HCEC 1CT (cell line): ENCODE measurements around the gene LRRC19.

Source experiments
- DNase-seq: peaks from one replicate; pipeline ENCODE4 v3.0.0-alpha.2; 2017

Gene LRRC19

DNA sequence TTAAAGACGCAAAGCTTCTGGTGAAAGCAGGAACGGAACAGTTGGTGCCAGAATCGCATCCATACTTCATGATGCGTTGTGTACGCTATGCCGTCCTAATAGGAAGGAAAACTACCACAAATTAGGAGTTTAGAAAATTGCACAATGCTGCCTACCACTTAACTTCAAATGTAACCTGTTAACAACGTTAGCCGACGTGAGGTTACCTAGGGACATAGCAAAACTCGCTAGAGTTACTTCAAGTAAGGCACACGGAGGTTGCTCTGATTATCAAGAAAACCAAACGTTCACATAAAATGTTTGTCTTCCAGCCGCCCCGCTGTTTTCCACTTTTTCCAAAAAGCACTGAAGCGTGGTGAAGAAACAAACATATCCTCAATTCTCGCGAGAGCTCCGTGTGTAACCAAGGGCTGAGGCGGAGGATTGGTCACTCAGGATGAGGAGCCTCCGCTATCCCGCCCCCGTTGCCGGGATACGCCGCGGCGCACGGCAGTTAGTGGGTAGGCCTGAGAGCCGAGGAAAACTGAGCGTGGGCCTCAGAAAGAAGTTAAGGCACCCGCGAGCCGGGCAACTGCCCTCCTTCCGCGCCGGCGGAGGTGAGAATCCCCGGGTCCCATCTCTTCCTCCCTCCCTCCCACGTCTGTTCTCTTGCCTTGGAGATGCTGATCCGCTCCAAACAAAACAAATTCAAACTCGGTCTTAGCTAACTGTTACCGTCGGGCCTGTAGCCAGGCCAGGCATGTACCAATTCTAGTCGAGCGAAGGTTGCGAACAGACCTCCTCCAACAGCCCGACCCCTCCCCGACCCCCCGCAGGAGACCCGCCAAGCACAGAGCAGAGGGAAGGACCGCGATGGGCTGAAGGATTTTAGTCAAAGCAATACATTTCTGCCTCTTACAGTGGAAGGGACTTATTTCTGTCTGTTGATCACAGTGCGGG lies 49.3 kb downstream of the LRRC19 start, which contains the start of gene IFT74:
IFT74 (plus strand) TSS at position 492 of the 939 bp plus-strand sequence. CDS start 5,556 bp downstream, outside the sequence.
- peak; percentile 98 for DNase-seq

DNA sequence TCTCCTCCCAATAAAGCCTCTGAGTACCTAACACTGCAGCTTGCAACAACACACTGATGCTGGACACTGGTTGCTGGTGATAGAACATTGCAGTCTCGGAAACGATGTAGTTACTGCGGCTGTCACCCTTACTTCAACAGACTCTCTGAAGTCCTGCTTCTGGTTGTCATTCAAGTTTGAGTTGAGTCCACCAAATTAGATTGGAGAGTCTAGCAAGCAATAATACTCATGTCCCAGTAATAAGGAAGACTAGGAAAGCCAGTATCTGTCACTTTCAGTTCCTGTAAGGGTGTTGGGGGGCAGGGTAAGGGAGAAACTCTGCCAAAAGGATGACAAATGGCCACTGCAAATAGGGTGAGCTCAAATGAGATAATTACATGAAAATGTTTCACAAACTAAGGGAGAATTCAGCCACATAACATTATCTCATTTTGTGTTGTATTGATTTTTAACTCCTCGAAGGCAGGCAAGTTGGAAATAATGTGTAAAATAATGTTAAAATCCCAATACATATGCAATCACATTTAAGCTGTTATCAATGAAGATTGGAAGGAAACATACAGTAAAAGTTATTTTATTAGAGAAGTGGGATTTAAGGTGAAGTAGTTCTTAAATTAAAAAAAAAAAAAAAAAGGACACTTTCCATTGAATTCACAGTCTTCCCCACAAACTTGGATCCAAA lies 50.1 kb downstream of the LRRC19 start:
- DNase-seq = no peak

DNA sequence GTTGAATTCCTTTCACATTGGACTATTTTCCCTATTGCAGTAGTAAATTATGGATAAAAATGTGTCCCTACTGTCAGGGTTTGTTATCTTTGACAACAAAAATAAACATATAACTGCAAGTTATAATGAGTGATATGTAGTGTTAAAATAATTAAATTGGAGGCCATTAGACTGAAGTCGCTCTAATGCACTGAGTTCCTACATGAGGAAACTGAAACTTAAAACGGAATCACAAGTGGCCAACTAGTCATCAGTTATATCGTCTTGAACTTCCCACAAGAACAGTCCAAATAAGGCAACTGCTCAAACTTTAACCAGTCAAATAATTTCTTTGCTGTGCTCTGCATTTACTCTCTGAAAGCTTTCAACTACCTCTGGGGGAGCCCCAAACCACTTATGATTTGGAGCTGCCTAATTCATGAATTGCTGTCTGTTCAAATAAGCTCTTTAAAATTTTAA lies 51.4 kb downstream of the LRRC19 start:
- DNase-seq = no peak

DNA sequence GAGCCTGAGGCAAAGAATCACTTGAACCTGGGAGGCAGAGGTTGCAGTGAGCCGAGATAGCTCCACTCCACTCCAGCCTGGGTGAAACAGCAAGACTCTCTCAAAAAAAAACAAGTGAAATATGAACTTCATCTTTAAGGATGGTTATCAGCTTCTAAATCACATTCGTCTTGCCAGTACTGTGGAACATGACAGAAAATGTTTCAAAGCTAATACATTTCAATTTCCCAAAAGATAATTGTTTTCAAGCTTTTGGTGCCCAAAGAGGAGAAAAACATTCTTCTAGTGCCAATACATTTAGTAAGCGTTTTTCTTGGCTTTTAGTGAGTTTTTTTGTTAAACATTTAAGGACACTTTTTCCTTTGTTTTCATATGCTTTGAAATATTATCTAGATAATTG lies 53.7 kb downstream of the LRRC19 start:
- DNase-seq = no peak

DNA sequence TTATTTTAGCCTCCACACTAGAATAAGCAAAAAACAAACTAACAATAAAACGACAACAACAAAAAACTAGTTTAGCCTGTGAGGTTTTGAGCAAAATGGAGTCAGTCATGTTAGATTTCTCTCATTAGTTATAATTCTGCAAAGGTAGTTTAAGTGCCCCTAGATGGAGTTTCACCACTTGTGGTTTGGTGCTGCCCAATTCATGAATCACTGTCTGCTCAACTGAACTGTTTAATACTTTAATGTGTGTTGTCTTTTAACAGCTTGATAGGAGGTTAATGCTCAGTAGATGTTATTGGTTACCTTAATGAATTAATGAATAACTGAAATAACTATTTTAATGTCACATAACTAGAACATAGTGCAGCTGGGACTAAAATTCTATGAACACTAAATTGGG lies 55.0 kb downstream of the LRRC19 start:
- no peak for DNase-seq

DNA sequence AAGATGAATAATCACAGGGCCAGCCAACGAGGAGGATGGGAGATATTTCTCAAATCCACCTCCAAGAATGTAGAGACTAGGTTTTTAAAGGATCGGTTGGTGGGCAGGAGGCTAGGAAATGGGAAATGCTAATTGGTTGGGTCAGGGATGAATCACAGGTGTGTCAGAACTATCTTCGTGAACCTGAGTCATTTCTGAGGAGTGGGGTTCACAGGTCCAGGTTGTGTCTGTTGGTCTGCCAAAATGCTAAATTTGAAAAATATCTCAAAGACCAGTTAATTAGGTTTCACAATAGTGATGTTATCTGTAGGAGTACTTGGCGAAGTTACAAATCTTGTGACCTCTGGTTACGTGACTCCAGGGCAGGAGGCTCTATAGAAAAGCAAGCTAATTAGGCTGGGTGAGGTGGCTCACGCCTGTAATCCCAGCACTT lies 55.8 kb downstream of the LRRC19 start:
- DNase-seq = no peak

DNA sequence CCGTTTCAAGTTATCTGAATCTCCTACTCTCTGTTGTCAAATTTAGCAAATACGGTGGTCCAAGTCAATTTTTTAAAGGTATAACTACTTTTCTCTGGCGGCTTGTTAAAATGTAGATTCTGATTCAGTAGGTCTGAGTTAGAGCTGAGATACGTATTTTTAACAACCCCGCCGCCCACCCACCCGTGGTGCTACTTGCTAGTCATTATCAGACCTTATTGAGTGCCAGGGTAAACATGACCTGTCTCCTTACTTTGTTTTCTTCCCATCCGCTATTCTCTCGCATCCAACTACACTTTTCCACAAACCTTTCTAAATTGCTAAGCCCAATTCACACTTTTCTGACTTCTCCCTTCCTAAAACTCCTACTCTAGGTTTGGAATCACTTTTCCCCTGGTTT lies 57.7 kb downstream of the LRRC19 start:
- DNase-seq = no peak

DNA sequence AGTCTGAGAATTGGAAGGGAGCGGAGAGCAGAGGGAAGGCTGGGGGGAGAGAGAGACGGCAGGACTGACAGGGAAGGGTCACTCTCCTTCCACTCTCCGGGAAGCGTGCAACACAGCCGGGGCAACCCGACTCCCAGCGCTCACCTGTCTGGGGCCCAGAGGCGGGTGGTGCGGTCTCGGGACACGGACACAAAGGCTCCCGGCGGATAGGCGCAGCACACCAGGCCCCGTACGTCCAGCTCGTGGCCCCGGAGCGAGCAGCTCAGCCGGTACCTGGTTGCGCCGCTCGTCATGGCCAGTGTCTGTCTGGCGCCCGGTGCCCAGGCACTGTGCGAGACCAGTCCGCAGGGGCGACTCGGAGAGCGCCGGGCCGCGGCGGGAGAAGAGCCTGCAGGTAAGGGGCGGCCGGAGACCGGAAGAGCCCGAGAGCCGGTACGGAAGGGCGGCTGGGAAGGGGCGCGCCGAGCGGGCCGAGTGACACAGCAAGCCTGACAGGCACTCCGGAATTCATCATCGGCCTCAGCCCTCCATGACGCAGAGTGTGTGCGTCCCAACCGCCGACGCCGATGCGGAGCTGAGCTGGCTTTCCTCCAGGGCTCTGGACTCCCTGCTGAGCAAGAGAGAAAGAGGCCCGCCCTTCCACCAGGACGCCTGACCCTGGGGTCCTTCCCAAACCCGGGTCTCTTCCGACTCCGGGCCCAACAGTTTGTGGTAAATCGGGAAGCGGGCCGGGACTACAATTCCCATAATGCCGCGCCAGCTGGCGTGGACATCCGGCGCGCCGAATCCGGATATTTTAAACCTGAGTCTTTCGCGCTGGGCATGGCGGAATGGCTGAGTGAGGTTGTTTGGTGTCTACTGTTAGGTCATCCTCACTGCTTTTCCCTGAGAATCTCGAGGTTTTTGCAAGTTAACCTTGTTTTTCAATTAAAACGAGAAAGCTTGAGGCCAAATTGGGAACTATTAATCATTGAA lies 58.4 kb downstream of the LRRC19 start, which contains the start of gene PLAA:
PLAA (minus strand) TSS at position 490 of the 975 bp plus-strand sequence; CDS start at position 293, 197 bp downstream.
- DNase-seq = peak; percentile 91

DNA sequence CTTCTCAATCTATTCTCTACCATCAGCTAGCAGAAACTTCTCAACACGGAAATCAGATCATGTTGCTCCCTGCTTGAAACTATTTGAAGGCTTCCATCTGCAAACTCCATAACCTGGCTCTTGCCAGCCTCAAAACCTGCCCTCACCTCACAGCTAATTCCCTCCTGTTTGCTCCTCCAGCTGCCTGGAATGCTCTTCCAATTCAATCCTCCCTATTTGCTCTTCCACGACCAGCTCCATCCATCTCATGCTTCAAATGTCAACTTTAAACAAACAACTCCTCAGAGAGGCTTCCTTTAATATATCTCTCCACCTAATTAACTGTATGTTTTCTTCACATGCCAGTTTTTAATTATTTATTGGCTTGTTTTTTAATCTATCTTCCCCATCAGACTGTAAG lies 59.9 kb downstream of the LRRC19 start:
- DNase-seq = no peak
